ENCODE data around the gene FKBP5. TPM values are rescaled to one million over a fixed set of nuclear protein-coding genes. Genes with fewer than 3 reads are reported as not detected.

FKBP5 gene
- total and polyA plus RNA-seq, 9 donors: 36.2 to 231 (median 142) TPM

DNA sequence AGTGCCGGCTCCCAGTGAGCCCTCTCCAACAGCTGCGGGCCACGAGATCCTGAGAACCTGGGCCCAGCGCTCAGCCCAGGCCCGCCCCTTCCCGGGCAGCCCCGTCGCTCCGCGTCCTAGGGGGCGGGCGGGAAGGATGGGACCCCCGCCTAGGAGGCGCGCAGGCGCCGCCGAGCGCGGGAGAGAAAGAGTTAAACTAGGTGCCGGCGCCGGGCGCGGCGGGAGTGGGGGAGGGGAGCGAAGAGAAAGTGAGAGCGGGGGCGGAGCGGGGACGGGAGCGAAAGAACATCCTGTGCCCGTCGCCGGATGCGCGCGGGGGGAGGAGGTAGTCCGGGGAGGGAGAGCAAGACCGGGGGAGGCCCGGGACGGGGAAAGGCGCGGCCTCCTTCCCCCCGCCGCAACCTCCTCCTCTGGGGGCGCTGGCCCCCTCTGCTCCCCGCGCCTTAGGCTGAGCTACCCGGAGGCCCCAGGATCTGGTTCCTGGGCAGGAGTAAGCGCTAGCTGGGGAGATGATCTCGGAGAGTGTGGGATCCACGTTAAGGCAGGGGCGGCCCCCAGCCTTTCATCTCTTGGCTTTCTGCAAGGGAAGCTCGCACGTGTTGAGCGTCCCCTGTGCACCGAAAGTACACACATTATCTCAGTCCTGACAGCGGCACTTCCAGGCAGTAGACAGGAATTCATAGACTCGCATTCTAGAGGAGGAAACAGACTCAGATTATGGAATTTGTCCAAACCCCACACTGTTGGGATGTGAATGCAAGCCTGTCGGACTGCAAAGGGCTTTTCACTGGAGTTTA lies 43.2 kb upstream of the FKBP5 start:
- peak overlapping the region; percentile 97 for H3K27ac ChIP-seq
- H3K9me3 ChIP-seq: no peaks in the 10 kb centered on the region
- H3K36me3 ChIP-seq: no peaks in the 10 kb centered on the region
- peaks cover 16% of the 10 kb centered on the region for H3K4me1 ChIP-seq (ENCODE audit: insufficient read depth)
- 1% methylated on average over 45 to 61 of the region's 61 CpGs for WGBS, 3 donors
- intact Hi-C loops (cut with DNase I): loop anchor here in 2 of 4 donors (1.0 to 10.0 kb wide), 3 partner anchors 143 to 237 kb away; partner anchors contain the start of gene TEAD3 (in 1 of the 2)
- peak overlapping the region; percentile 86 for H3K4me3 ChIP-seq
- TF ChIP-seq POLR2A (IDR thresholded peaks at IDR 0.05): peak; percentile 56
- peak; percentile 73 for TF ChIP-seq EP300 (IDR thresholded peaks at IDR 0.05)
- peak in 1 of 3 donors; percentile 56 for TF ChIP-seq CTCF (IDR thresholded peaks at IDR 0.05)
- DNase-seq: peak; percentile 97 to 99 (median 99)
- no peaks in the 10 kb centered on the region for H3K27me3 ChIP-seq

DNA sequence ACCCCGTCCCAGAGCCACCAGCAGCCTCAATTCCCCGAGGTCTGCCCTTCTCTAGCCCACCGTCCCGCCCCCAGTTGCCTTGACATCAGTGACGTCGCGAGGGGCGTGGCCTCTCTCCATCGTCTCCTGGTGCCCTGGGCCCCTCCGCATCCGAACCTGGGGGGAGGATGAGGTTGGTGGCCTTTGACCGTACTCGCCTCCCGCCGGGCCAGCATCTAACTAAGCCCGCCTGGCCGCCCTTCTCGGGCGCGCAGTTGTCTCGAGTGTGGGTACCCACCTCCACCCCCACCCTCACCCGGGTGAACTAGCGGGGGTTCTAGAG lies 42.7 kb upstream of the FKBP5 start:
- TF ChIP-seq POLR2A (IDR thresholded peaks at IDR 0.05) (peak; percentile 89), EP300 (IDR thresholded peaks at IDR 0.05) (peak; percentile 57), CTCF (IDR thresholded peaks at IDR 0.05) (no peak)

DNA sequence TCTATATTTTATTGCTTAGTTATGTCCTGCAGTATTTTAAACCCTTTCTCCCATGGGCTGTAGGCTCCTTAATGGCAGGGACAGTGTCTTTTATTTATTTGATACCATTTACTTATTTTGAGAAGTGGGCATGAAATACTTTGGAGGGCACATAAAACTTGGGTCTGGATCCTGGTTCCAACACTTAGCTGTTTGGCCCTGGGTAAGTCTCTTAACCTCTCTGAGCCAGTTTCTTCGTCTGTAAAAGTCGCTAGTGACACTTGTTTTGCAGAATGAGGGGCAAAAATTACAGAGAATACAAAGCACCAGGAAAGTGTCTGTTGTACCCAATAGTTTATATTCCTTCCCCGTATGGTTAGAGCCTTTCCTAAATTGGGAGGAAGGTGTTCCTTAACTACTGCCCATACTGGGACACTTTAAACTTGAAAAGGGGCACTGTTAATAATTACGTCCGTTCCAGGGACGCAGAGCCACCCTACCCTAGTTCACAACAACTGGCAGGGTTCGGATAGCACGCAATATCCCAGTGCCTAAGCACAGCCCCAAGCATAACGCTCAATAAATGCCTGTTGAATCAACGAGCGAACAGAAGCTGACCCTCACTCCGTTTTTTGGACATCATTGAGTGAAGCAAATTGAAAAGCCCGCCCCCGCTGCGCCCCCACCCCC lies 42.2 kb upstream of the FKBP5 start:
- no peak for DNase-seq
- WGBS, 3 donors: 5% methylated on average over 15 of the region's 15 CpGs
- Histone ChIP-seq H3K9me3 (no peaks in the 10 kb centered on the region), H3K27ac (peak overlapping the region; percentile 97), H3K4me3 (peak overlapping the region; percentile 86), H3K36me3 (no peaks in the 10 kb centered on the region), H3K4me1 (ENCODE audit: insufficient read depth) (peaks cover 22% of the 10 kb centered on the region), H3K27me3 (no peaks in the 10 kb centered on the region)
- intact Hi-C loops (cut with DNase I): loop anchor here in 1 of 4 donors (10.0 kb wide), 1 partner anchor 236 kb away; the partner anchor contains the start of gene TEAD3
- no peak for TF ChIP-seq CTCF (IDR thresholded peaks at IDR 0.05)
- no peak for TF ChIP-seq EP300 (IDR thresholded peaks at IDR 0.05)
- no peak for TF ChIP-seq POLR2A (IDR thresholded peaks at IDR 0.05)

More for the DNA sequence above, 42.7 kb upstream of the FKBP5 start:
- H3K4me1 ChIP-seq (ENCODE audit: insufficient read depth): peaks cover 17% of the 10 kb centered on the region
- peak; percentile 97 to 99 (median 98) for DNase-seq
- H3K36me3 ChIP-seq: no peaks in the 10 kb centered on the region
- H3K27me3 ChIP-seq: no peaks in the 10 kb centered on the region
- no peaks in the 10 kb centered on the region for H3K9me3 ChIP-seq
- WGBS, 3 donors: 0 to 2% (median 1%) methylated on average over 19 to 23 of the region's 23 CpGs
- intact Hi-C loops (cut with DNase I): loop anchor here in 1 of 4 donors (10.0 kb wide), 1 partner anchor 237 kb away; the partner anchor contains the start of gene TEAD3
- H3K27ac ChIP-seq: peak overlapping the region; percentile 97
- H3K4me3 ChIP-seq: peak overlapping the region; percentile 86

- peaks cover 31% of the 10 kb centered on the region for H3K4me1 ChIP-seq (ENCODE audit: insufficient read depth)
- WGBS, 3 donors: 36 to 65% (median 55%) methylated on average over 2 of the region's 2 CpGs
- intact Hi-C loops (cut with DNase I): loop anchor here in 3 of 4 donors (5.0 to 10.0 kb wide), 4 partner anchors 37 to 235 kb away; partner anchors contain the start of genes FKBP5 (in 1 of the 3) and TEAD3 (in 1 of the 3)
- H3K27ac ChIP-seq: peak overlapping the region; percentile 94 to 97
- no peaks in the 10 kb centered on the region for H3K36me3 ChIP-seq
- no peak for DNase-seq
- no peak for TF ChIP-seq CTCF (IDR thresholded peaks at IDR 0.05)
- no peak for TF ChIP-seq POLR2A (IDR thresholded peaks at IDR 0.05)
- no peak for TF ChIP-seq EP300 (IDR thresholded peaks at IDR 0.05)
- H3K4me3 ChIP-seq: no peak overlapping the region
- no peaks in the 10 kb centered on the region for H3K27me3 ChIP-seq
- no peaks in the 10 kb centered on the region for H3K9me3 ChIP-seq
These were observed 41.0 kb upstream of the FKBP5 start for GRCh38 chr6:35729722-35730121.

Data from ovary (tissue), 9 donors.